ENCODE measurements around the gene BLVRB. TPM values are rescaled to one million over a fixed set of nuclear protein-coding genes. Genes with fewer than 3 reads are reported as not detected.

The BLVRB gene
- total and polyA plus RNA-seq, 2 experiments from 2014 or later: 50.7 to 56.9 TPM

GRCh38 chr19:40422748-40423566, 42.6 kb downstream of the BLVRB start:
- Histone ChIP-seq H3K27me3 (replicated peaks; ENCODE audit: insufficient read depth) (no peaks in the 10 kb centered on the region), H4K20me1 (ENCODE audit: insufficient read depth) (no peaks in the 10 kb centered on the region), H3K27ac (peak overlapping the region; percentile 96), H2AFZ (no peak overlapping the region), H3K9me2 (ENCODE audit: insufficient read depth) (no peaks in the 10 kb centered on the region), H3K4me3 (peak overlapping the region; percentile 98; the same call in 1 of the 2 replicates), H3K9me3 (ENCODE audit: low read depth) (no peaks in the 10 kb centered on the region), H3F3A (ENCODE audit: insufficient read depth) (peaks cover 24% of the 10 kb centered on the region), H3K79me2 (ENCODE audit: insufficient read depth) (peaks cover 38% of the 10 kb centered on the region), H3K4me2 (ENCODE audit: unreplicated experiment) (peak overlapping the region; percentile 98), H3K36me3 (ENCODE audit: low read depth) (peaks cover 9% of the 10 kb centered on the region; the same call in 1 of the 2 replicates), H3K4me1 (ENCODE audit: insufficient read depth) (peaks cover 26% of the 10 kb centered on the region), H3K9ac (peak overlapping the region; percentile 97)
- no peak for DNase-seq
- WGBS, 2 experiments (ENCODE audit: low coverage in 1 of 2, low lambda C conversion rate in 2 of 2, missing lambda C conversion rate in 2 of 2): 77% methylated on average over 27 to 30 of the region's 31 CpGs
- in situ Hi-C loops (cut with MboI): no loop called here
- TF ChIP-seq EZH2phosphoT487 (IDR thresholded peaks at IDR 0.05; ENCODE audit: insufficient read depth, low read depth) (no peak), EZH2 (IDR thresholded peaks at IDR 0.05; ENCODE audit: insufficient read depth, poor library complexity, severe bottlenecking) (no peak)

GRCh38 chr19:40421993-40422747, 43.4 kb downstream of the BLVRB start:
- H3K4me2 ChIP-seq (ENCODE audit: unreplicated experiment): peak overlapping the region; percentile 98
- H3K9me3 ChIP-seq (ENCODE audit: low read depth): no peaks in the 10 kb centered on the region
- peak overlapping the region; percentile 86 for H3K9ac ChIP-seq
- DNase-seq: no peak
- 62 to 65% methylated on average over 16 of the region's 16 CpGs for WGBS, 2 experiments (ENCODE audit: low coverage in 1 of 2, low lambda C conversion rate in 2 of 2, missing lambda C conversion rate in 2 of 2)
- no peaks in the 10 kb centered on the region for H3K9me2 ChIP-seq (ENCODE audit: insufficient read depth)
- H3K27me3 ChIP-seq (replicated peaks; ENCODE audit: insufficient read depth): no peaks in the 10 kb centered on the region
- no peaks in the 10 kb centered on the region for H4K20me1 ChIP-seq (ENCODE audit: insufficient read depth)
- peaks cover 24% of the 10 kb centered on the region for H3F3A ChIP-seq (ENCODE audit: insufficient read depth)
- H3K27ac ChIP-seq: peak overlapping the region; percentile 92
- H3K4me1 ChIP-seq (ENCODE audit: insufficient read depth): peaks cover 26% of the 10 kb centered on the region
- H3K4me3 ChIP-seq: peak overlapping the region; percentile 74
- H3K79me2 ChIP-seq (ENCODE audit: insufficient read depth): peaks cover 38% of the 10 kb centered on the region
- H3K36me3 ChIP-seq (ENCODE audit: low read depth): peaks cover 9% of the 10 kb centered on the region; the same call in 1 of the 2 replicates
- in situ Hi-C loops (cut with MboI): no loop called here
- no peak overlapping the region for H2AFZ ChIP-seq
- TF ChIP-seq EZH2phosphoT487 (IDR thresholded peaks at IDR 0.05; ENCODE audit: insufficient read depth, low read depth) (no peak), EZH2 (IDR thresholded peaks at IDR 0.05; ENCODE audit: insufficient read depth, poor library complexity, severe bottlenecking) (no peak)

GRCh38 chr19:40420766-40421765, 44.5 kb downstream of the BLVRB start:
- H4K20me1 ChIP-seq (ENCODE audit: insufficient read depth): no peaks in the 10 kb centered on the region
- in situ Hi-C loops (cut with MboI): no loop called here
- peaks cover 9% of the 10 kb centered on the region; the same call in 1 of the 2 replicates for H3K36me3 ChIP-seq (ENCODE audit: low read depth)
- H3F3A ChIP-seq (ENCODE audit: insufficient read depth): peaks cover 20% of the 10 kb centered on the region
- peaks cover 38% of the 10 kb centered on the region for H3K79me2 ChIP-seq (ENCODE audit: insufficient read depth)
- no peaks in the 10 kb centered on the region for H3K9me2 ChIP-seq (ENCODE audit: insufficient read depth)
- peak overlapping the region; percentile 74 for H3K4me3 ChIP-seq
- DNase-seq: peak; percentile 98
- H3K9me3 ChIP-seq (ENCODE audit: low read depth): no peaks in the 10 kb centered on the region
- H3K27ac ChIP-seq: peak overlapping the region; percentile 92
- no peaks in the 10 kb centered on the region for H3K27me3 ChIP-seq (replicated peaks; ENCODE audit: insufficient read depth)
- H3K4me1 ChIP-seq (ENCODE audit: insufficient read depth): peaks cover 26% of the 10 kb centered on the region
- TF ChIP-seq EZH2 (IDR thresholded peaks at IDR 0.05; ENCODE audit: insufficient read depth, poor library complexity, severe bottlenecking) (no peak), EZH2phosphoT487 (IDR thresholded peaks at IDR 0.05; ENCODE audit: insufficient read depth, low read depth) (no peak)
- peak overlapping the region; percentile 79 for H2AFZ ChIP-seq
- H3K9ac ChIP-seq: peak overlapping the region; percentile 86
- WGBS, 2 experiments (ENCODE audit: low coverage in 1 of 2, low lambda C conversion rate in 2 of 2, missing lambda C conversion rate in 2 of 2): 2 to 5% methylated on average over 48 to 50 of the region's 56 CpGs
- peak overlapping the region; percentile 98 for H3K4me2 ChIP-seq (ENCODE audit: unreplicated experiment)

Measured in GM23248 (cell line).